GM19328 (cell line): ENCODE measurements around the gene TOLLIP.
"Not testable (repeated sequence)": the region's sequence is repeated elsewhere in the genome, so short reads cannot be mapped to it uniquely, and the experiment has no call there.

Experiments used
- ATAC-seq: cut with Tn5 transposase; IDR thresholded peaks from one replicate; pipeline ENCODE4 v1.9.1; 2021; ENCODE audit warnings: mild to moderate bottlenecking, moderate library complexity; ENCODE audit not compliant: unreplicated experiment

TOLLIP gene

DNA sequence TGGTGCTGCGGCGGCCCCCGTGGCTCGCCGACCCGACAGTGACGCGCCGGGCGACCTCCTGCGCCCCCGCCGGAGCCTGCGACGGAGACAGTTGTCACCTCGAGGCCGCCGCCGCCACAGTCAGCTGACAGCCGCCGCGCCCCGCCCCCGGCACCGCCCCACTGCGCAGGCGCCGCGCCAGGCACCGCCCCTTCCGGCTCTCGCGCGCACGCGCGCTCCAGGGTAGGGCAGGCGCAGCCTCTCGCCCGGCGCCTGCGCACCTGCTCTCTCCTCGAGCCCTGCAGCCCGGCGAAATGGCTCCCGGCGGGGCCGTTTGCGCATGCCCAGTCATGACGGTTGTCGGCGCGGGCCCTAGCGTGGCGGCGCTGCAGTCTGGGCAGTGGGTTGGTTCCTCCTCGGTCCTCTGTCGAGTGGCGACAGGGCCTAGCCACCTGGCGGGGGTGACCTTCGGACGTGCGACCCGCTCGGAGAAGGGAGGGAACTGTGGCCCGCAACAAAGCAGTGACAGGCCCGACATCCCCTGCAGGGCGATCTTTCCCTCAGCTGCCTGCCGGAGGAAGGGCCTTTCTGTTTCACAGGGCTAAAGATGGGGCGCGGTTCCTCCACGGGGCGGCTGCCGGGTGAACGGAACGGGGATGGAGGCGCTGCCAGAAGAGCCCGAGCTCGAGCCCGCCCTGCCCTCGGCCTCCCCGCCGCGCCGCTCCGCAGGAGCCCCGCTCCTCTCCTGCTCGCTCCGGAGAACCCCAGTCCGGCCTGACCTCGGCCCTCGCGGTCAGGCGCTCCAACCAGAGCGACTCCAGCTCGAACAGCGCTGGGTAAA lies at the start of gene TOLLIP:
Gene TOLLIP, minus strand, starts transcription at position 135 of the 820 bp plus-strand sequence. Its CDS starts 134 bp downstream, at position 1.
- peak; percentile 69 for ATAC-seq

DNA sequence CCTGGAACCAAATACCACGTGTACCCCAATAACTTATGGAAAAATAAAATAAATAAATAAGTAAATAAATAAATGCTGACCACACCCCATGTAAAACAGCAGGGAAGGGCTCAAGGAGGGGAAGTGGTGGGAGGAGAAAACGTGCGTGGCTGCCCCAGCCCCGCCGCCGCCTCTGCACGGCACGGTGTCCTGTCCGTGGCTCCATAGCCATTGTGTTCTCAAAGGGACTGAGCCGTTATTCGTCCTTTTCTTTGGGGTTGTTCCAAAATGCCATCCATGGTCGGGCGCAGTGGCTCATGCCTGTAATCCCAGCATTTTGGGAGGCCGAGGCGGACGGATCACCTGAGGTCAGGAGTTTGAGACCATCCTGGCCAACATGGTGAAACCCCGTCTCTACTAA lies 49.5 kb upstream of the TOLLIP start:
- ATAC-seq = not testable (repeated sequence)

DNA sequence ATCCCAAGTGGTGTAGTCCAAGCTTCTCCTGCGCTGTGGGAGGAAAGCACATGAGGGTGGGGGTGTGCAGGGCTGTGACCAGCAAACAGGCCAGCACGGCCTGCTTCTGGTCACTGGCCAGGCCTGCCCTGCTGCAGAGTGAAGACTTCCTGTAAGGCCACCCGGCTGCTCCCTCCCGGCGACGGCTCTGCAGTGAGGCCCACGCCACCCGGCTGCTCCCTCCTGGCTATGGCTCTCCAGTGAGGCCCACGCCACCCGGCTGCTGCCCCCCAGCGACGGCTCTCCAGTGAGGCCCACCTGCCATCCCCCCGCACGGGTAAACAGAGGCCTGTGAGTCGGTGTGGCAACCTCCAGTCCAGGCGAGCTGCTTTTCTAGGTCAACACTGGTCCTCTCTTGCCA lies 48.9 kb upstream of the TOLLIP start:
- no peak for ATAC-seq

DNA sequence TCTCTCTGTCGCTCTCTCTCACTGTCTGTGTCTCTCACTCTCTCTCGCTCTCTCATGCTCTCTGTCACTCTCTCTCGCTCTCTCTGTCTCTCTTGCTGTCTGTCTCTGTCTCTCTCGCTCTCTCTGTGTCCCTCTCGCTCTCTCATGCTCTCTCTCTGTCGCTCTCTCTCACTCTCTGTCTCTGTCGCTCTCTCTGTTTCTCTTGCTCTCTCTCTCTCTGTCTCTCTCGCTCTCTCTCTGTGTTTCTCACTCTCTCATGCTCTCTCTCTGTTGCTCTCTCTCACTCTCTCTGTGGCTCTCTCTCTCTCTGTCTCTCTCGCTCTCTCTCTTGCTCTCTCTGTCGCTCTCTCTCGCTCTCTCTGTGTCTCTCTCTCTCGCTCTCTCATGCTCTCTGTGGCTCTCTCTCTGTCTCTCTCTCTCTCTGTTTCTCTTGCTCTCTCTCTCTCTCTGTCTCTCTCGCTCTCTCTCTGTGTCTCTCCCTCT lies 47.1 kb upstream of the TOLLIP start:
- no peak for ATAC-seq

DNA sequence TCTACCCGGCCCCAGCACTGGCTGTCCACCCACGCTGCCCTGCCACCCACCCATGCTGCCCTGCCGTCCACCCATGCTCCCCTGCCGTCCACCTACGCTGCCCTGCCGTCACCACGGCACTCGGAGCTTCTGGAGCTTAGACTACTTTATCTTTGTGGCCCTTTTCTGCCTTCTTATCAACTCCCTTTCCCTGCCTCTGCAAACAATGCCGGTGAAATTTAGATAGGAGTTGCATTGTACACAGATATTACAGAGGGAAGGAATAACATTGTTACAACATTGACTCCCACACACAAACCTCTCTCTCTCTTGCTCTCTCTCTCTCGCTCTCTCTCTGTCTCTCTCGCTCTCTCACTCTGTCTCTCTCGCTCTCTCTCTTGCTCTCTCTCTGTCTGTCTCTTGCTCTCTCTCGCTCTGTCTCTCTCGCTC lies 46.6 kb upstream of the TOLLIP start:
- no peak for ATAC-seq

DNA sequence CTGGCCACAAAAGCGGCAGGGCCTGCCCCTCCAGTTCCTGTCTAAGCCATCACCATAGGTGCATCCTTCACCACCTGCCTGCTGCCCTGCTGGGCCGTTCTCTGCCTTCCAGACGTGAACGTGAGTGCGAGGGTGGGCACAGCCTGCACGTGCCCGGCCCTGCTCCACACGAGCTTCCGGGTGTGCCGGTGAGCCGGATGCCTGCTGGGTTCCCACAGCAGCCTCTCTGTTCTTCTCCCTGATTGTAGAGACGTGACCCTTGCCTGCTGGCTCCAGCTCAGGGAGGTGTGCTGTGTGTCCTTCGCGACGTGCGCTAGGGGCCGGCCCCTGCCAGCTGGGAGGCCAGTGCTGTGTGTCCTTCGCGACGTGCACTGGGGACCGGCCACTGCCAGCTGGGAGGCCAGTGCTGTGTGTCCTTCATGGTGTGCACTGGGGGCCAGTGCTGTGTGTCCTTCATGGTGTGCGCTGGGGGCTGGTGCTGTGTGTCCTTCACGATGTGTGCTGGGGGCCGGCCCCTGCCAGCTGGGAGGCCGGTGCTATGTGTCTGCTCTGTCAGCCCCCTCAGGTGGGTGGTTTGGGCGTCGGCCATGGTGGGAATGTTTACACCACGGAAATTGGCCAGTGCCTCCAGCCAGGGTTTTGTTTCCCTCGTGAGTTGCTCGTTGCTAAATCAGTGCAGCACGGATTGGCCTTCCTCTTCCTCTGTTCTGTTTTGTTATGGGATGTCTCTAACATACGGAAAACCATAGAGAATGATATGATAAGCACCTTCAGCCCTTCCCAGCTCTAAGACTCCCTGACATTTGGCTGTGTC lies 44.9 kb upstream of the TOLLIP start:
- ATAC-seq = no peak

DNA sequence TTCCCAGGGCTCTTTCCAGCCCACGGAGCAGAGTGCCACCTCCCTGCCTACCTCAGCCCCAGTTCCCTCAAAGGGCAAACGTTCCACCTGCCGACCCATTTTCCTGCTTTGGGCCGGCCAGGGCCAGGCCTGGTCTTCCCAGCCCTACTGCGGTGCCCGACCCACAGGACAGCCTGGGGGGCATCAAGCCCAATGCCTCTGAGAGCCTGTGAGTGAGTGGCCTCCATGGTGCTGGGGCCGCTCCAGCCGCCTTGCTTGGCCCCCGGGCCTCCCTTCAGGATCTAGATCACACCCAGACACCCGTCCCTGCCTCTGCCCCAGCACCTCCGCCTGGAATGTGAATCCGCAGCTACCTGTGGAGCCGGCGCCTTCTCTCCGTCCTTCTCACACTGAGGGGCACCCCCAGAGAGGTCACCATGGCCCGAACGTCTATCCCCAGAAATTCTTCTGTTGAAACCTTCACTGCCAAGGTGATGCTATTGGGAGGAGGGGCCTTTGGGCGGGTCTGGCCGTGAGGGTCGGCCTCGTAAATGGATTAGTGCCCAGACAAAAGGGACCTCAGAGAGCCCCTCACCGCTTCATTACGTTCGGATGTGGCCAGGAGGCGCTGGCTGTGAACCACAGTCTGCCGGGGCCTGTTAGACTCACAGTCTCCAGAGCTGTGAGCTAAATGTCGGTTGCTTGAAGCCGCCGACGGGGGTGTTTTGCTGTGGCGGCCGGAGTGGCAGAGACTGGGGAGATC lies 44.1 kb upstream of the TOLLIP start:
- no peak for ATAC-seq

DNA sequence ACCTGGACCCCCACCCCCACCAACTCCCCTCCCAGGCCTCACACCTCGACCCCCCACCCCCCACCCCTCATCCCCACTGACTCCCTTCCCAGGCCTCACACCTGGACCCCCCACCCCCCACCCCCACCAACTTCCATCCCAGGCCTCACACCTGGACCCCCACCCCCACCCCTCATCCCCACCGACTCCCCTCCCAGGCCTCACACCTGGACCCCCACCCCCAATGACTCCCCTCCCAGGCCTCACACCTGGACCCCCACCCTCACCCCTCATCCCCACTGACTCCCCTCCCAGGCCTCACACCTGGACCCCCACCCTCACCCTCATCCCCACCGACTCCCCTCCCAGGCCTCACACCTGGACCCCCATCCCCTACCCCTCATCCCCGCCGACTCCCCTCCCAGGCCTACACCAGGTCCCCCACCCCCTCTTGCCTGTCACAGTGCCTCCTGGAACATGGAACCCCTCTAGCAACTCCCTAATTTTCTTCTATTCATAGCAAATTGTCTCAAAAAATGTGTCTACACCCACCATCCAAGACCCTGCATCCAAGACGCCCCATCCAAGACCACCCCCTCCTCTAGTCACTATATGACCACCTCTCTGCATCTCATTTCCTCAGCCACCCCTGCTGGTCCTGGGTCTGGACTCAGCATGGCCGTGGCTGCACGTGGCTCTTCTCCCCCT lies 43.4 kb upstream of the TOLLIP start:
- no peak for ATAC-seq

DNA sequence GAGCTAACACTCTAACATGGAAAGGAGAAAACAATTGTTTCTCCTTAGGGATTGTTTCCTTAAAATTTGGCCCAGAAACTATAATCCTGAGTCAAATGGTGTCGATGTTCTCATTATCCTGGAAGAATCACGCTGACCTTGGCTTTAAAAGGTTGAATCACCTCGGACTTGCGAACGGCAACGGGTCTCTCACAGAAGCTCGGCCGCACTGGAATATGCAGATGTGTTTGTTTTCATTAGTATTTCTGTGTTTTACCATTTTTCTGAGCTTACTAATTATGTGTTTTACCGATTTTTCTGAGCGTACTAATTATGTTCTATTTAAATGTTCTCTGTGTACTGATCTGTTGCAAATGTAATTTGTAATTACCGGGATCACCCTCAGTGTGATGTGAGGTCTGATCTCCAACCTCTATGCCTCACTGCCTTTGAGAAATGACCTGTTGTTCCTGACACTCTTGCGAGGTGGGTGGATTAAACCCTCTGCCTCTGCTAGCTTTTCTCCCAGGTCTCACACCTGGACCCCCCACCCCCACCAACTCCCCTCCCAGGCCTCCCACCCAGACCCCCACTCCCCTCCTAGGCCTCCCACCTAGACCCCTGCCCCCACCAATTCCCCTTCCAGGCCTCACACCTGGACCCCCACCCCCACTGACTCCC lies 42.0 kb upstream of the TOLLIP start:
- ATAC-seq = no peak

DNA sequence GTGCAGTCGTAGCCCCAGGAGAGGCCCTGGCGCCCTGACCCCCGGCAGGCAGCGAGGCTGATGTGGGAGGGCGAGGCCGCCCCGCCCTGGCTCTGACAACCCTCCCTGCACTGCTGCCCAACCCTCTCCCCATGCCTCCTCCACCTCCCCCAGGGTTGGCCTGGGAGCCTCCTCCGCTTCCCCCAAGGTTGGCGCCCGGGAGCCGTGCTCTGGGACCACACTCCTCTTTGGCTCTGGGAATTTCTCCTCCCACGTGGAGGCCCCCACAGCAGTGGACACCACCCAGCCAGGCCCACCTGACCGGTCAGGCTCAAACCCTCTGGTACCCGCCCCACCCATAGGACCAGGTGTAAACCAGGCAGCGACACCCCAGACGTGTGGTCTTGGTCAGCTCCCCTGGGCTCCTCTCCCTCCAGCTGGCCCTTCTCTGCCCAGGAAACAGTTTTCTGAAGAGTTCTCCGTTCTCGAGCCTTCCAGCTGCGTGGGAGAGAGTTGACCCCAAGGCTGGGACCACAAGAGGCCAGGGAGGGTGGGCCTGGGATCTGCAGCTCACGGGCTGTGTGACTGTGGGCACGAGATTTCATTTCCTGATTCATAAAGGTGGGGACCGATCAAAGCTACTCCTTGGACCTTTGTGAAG lies 40.8 kb upstream of the TOLLIP start:
- ATAC-seq = no peak

DNA sequence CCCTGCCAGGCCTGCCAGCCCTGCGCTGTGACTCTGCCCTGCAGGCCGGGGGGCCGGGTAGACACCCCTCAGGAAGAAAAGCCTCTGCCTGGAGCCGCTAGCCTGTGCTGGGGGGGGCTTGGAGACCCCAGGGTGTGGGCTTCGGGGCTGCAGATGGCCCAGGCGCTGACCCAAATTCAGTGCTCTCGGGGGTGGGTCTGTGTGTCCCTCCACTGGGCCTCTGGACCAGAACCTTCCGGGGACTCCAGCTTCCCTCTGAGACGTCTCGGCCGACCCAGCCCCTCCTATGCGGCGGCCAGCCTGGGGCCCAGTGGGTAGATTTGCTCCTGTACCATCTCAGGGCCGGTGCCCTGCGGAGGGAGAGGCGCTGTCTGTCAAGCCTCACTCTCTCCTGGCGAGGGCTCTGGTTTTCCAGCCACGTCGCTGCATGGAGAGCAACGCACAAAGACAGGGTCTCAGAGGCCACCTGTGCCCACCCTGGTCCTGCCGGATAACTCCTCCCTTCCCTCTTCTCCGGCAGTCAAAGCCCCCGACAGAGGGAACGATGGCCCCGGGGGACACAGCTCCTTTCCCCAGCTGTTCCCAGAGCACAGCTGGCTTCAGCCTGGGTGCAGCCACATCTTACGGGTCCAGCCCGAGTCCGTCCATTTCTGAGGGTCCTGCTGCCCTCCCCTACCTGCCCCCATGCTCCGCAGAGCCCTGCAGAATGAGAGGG lies 40.1 kb upstream of the TOLLIP start:
- ATAC-seq = no peak

DNA sequence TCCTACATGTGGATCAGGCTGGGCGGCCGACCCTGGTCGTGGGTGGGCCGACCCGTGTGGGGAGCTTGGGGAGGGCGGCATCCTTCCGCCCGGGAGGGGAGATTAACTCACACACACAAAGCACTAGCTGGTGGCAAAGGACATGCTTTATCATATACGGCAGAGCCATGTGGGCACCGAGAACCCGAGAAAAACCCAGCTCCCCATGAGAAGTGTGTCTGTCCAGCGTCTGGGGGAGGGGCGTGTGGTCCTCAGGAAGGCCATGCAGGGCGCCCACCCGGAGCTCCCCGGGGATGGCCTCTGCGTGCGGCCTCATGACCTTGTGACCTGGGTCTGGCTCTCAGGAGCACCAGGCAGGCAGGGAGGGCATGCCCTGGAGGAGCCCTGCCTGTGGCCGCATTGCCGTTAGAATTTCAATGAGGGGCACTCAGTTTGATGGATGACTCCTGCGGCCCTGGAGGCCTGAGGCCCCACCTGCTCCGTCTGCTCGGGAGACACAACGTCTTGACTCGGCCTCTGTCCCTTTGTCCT lies 39.4 kb upstream of the TOLLIP start:
- ATAC-seq = no peak

DNA sequence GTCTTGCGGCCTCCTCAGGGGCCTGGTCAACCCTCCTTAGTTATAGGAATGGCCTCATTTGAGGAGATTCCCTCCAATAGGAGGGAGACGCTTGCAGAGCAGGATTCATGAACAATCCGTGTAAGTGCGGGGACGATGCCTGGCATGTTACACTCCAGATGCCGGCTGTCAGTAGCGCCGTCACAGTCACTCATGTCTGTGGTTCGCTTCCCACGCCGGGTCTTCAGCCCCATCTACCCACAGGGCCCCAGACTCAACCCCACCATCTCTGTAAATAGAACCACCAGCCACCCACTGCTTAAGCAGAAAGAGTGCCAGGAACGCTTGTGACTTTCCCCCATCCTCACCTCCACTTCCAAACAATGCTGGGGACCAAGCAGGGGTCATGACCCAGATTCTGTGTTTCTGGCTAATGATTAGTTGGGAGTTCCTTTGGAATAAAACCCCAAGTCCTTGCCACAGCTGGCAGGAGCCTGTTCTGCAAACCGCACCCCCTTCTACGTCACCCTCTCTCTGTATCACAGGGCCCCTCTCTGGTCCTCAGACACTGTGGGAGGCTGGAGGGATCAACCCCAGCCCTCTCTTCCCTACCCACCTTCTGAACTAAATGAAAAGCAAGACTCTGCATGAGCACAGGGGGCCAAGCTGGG lies 38.8 kb upstream of the TOLLIP start:
- no peak for ATAC-seq

DNA sequence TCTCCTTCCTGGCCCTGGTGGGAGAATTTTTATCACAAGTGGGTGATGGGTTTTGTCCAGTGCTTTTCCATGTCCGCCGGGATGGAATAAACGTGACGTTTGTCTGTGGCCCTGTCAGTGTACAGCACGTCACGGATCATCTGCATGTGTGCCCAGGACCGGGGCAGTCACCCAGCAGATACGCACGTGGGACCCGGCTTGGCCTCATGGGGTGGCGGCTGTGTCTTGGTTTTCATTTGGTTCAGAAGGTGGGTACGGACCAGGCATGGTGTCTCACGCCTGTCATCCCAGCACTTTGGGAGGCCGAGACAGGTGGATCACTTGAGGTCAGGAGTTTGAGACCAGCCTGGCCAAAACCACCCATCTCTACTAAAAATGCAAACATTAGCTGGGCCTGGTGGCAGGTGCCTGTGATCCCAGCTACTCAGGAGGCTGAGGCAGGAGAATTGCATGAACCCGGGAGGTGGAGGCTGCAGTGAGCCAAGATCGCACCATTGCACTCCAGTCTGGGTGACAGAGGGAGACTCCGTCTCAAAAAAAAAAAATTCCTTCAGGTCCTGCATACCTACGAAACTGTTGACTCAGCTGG lies 38.1 kb upstream of the TOLLIP start:
- not testable (repeated sequence) for ATAC-seq

DNA sequence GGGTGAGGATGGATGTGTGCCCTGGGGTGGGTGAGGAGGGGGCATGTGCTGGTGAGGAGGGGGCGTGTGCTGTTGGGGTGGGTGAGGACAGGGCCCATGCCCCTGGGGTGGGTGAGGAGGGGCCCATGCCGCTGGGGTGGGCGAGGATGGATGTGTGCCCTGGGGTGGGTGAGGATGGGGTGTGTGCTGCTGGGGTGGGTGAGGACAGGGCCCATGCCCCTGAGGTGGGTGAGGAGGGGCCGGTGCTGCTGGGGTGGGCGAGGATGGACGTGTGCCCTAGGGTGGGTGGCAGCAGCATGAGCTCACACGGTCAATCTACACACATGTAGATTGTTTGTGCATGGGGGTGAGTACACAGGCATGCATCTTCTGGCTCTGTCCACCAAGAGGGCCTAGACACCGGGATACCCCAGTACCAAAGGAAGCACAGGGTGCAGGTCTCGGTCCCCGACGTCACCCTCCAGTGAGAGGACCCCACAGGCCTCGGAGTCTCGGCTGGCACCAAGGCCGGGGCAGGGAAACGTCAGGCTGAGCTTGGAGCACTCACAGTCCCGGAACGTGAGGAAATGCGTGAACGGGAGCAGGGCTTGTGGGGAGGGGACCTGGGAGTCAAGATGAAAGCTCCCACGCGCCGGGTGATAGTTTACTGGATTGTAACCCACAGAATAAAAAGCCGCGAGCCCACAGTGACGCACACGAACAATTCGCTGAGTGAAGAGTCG lies 37.4 kb upstream of the TOLLIP start:
- ATAC-seq = no peak

DNA sequence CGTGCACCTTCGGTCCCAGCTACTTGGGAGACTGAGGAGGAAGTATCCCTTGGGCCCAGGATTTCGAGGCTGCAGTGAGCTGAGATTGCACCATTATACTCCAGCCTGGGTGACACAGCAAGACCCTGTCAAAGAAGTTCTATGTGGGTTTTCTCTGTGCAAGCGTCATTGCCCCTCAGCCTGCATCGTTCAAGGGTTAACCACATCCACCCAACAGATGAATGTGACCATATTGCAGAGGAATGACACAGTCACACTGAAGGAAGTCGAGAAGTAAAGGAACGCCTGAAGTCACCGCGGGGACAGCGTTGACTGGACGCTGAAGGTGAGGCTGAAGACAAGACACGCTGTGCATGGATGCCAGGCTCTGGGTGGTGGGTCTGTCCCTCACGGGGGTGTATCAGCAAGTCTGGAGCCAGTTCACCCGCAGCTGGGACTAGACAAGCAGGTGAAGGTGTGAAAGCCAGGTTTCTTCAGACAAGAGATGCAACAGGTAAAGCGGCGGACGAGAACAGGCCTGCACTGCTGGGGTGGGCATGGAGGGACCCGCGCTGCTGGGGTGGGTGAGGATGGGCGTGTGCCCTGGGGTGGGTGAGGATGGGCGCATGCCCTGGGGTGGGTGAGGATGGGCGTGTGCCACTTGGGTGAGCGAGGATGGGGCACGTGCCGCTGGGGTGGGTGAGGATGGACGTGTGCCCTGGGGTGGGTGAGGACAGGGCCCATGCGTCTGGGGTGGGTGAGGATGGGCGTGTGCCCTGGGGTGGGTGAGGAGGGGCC lies 36.5 kb upstream of the TOLLIP start:
- no peak for ATAC-seq
